Activated gamma-delta T cell (primary cell): ENCODE data around the gene PRKCB.
"Not testable (repeated sequence)": the region's sequence is repeated elsewhere in the genome, so short reads cannot be mapped to it uniquely, and the experiment has no call there.

Experiments used
- DNase-seq: peaks from one replicate; lab custom pipeline; 2025; lab: John Stamatoyannopoulos, UW

The PRKCB gene

GRCh38 chr16:24178496-24178895, 342.7 kb downstream of the PRKCB start:
- DNase-seq, result no peak

- no peak for DNase-seq
Observed at GRCh38 chr16:24180451-24180850, 344.7 kb downstream of the PRKCB start.

GRCh38 chr16:24188021-24188542, 352.3 kb downstream of the PRKCB start:
- DNase-seq, result no peak

GRCh38 chr16:24188751-24189318, 353.1 kb downstream of the PRKCB start:
- no peak for DNase-seq

GRCh38 chr16:24189941-24190340, 354.2 kb downstream of the PRKCB start:
- no peak for DNase-seq

- no peak for DNase-seq
Observed at GRCh38 chr16:24191876-24192402, 356.2 kb downstream of the PRKCB start.

GRCh38 chr16:24195221-24195620, 359.4 kb downstream of the PRKCB start:
- DNase-seq, result no peak

GRCh38 chr16:24198807-24199533, 363.2 kb downstream of the PRKCB start:
- DNase-seq, result no peak

- DNase-seq, result no peak
Observed at GRCh38 chr16:24203675-24204074, 367.9 kb downstream of the PRKCB start.

GRCh38 chr16:24204150-24204665, 368.4 kb downstream of the PRKCB start:
- no peak for DNase-seq

- no peak for DNase-seq
Observed at GRCh38 chr16:24206926-24207325, 371.1 kb downstream of the PRKCB start.

- DNase-seq, result no peak
Observed at GRCh38 chr16:24208710-24209109, 372.9 kb downstream of the PRKCB start.

- DNase-seq, result no peak
Observed at GRCh38 chr16:24214992-24215391, 379.2 kb downstream of the PRKCB start.

- no peak for DNase-seq
Observed at GRCh38 chr16:24216961-24217360, 381.2 kb downstream of the PRKCB start.

- no peak for DNase-seq
Observed at GRCh38 chr16:24217461-24217860, 381.7 kb downstream of the PRKCB start.

- DNase-seq, result no peak
Observed at GRCh38 chr16:24218299-24218698, 382.5 kb downstream of the PRKCB start.

GRCh38 chr16:24221219-24221618, 385.4 kb downstream of the PRKCB start:
- DNase-seq, result no peak

GRCh38 chr16:24228514-24228913, 392.7 kb downstream of the PRKCB start:
- DNase-seq, result no peak

GRCh38 chr16:24232936-24233335, 397.2 kb downstream of the PRKCB start:
- DNase-seq, result no peak

GRCh38 chr16:24234737-24235136, 399.0 kb downstream of the PRKCB start:
- no peak for DNase-seq

- DNase-seq, result no peak
Observed at GRCh38 chr16:24235806-24236205, 400.0 kb downstream of the PRKCB start.

GRCh38 chr16:24238846-24239245, 403.1 kb downstream of the PRKCB start:
- DNase-seq, result not testable (repeated sequence)
